ENCODE data around the gene ACTL7B.
"Not testable (repeated sequence)": the region's sequence is repeated elsewhere in the genome, so short reads cannot be mapped to it uniquely, and the experiment has no call there.

The ACTL7B gene

DNA sequence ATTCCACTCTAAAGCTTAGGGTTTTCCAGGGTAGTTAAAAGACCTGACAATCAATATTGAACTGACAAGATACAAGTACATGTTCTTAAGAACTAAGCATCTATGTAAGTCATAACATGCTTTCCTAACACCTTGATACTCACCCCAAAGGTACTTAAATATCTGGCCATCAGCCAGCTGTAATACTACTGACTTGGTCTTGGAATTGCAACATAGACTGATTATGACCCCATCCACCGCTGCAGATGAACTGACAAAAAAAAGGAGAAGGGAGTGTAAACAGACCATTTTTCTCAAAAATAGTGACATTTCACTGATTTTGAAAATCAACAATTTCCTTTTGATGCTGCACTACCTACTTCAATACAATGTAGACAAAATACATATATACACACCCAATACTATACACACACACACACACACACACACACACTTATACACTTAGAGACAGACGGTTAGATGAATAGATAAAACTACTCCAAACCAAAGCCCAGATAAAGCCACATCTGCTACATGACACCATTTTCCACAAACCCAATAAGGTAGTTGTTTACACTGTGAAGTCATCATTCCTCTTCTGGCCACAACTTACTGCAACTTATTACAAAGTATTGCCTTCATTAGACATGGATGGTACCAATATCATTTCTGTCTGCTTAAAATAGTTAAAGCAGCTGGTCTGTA is 47.8 kb upstream of the ACTL7B start:
- peaks cover 84% of the 10 kb centered on the region for H3K36me3 ChIP-seq (ENCODE audit: insufficient read depth, low read length)
- H3K9ac ChIP-seq (ENCODE audit: low read depth, low read length), result no peak overlapping the region

DNA sequence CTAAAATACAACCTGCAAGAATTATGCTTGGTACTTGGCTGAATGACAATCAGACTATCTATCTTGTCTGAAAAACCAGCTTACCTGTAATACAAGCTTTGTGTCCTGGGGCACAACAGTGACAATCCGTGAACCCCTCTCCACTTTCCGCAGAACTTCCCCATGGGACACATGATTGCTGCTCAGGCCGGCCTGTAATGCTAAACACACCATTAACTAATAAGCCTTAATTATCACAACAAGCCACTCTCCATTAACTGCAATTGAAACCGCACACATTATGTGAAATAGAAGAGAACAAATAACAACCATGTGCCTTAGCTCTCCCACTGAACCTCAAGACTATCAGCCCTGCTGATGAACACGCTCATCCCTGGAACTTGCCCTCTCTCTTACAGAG is 44.4 kb upstream of the ACTL7B start:
- H3K4me3 ChIP-seq (ENCODE audit: low read depth in 1 of 2, low read length in 2 of 2), result no peak overlapping the region
- no peaks in the 10 kb centered on the region for H3K79me2 ChIP-seq (ENCODE audit: insufficient read depth, low read length)
- peaks cover 82% of the 10 kb centered on the region for H3K36me3 ChIP-seq (ENCODE audit: insufficient read depth, low read length)
- H4K20me1 ChIP-seq (ENCODE audit: insufficient read depth, low read length), result no peaks in the 10 kb centered on the region
- H2AFZ ChIP-seq (ENCODE audit: low read depth, low read length), result no peak overlapping the region
- no peak for ATAC-seq (ENCODE audit: insufficient read depth, low read depth)
- no peak for DNase-seq
- no peak for TF ChIP-seq EZH2 (IDR thresholded peaks at IDR 0.05; ENCODE audit: borderline replicate concordance, low read depth, low read length, severe bottlenecking)
- TF ChIP-seq, protein P1, sequence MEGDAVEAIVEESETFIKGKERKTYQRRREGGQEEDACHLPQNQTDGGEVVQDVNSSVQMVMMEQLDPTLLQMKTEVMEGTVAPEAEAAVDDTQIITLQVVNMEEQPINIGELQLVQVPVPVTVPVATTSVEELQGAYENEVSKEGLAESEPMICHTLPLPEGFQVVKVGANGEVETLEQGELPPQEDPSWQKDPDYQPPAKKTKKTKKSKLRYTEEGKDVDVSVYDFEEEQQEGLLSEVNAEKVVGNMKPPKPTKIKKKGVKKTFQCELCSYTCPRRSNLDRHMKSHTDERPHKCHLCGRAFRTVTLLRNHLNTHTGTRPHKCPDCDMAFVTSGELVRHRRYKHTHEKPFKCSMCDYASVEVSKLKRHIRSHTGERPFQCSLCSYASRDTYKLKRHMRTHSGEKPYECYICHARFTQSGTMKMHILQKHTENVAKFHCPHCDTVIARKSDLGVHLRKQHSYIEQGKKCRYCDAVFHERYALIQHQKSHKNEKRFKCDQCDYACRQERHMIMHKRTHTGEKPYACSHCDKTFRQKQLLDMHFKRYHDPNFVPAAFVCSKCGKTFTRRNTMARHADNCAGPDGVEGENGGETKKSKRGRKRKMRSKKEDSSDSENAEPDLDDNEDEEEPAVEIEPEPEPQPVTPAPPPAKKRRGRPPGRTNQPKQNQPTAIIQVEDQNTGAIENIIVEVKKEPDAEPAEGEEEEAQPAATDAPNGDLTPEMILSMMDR (IDR thresholded peaks at IDR 0.05; ENCODE audit: borderline replicate concordance, extremely low read depth, low read length, poor library complexity, severe bottlenecking), result no peak
- no peak overlapping the region for H3K4me2 ChIP-seq (ENCODE audit: insufficient read depth, low read length)
- no peaks in the 10 kb centered on the region for H3K9me3 ChIP-seq (ENCODE audit: insufficient read depth, low read length, severe bottlenecking)
- H3K9ac ChIP-seq (ENCODE audit: low read depth, low read length), result no peak overlapping the region
- no peaks in the 10 kb centered on the region for H3K27me3 ChIP-seq (ENCODE audit: insufficient read depth, low read length, poor library complexity)
- H3K27ac ChIP-seq (ENCODE audit: low read length), result no peak overlapping the region
- H3K4me1 ChIP-seq (ENCODE audit: insufficient read depth, low read length), result no peaks in the 10 kb centered on the region

More for the DNA sequence above, 47.8 kb upstream of the ACTL7B start:
- Histone ChIP-seq H4K20me1 (ENCODE audit: insufficient read depth, low read length) (no peaks in the 10 kb centered on the region), H3K27me3 (ENCODE audit: insufficient read depth, low read length, poor library complexity) (no peaks in the 10 kb centered on the region), H3K4me3 (ENCODE audit: low read depth in 1 of 2, low read length in 2 of 2) (no peak overlapping the region), H3K4me1 (ENCODE audit: insufficient read depth, low read length) (no peaks in the 10 kb centered on the region), H3K9me3 (ENCODE audit: insufficient read depth, low read length, severe bottlenecking) (no peaks in the 10 kb centered on the region), H3K4me2 (ENCODE audit: insufficient read depth, low read length) (no peak overlapping the region), H3K27ac (ENCODE audit: low read length) (no peak overlapping the region), H2AFZ (ENCODE audit: low read depth, low read length) (no peak overlapping the region), H3K79me2 (ENCODE audit: insufficient read depth, low read length) (no peaks in the 10 kb centered on the region)
- no peak for ATAC-seq (ENCODE audit: insufficient read depth, low read depth)
- no peak for DNase-seq
- TF ChIP-seq, protein P1 (IDR thresholded peaks at IDR 0.05; ENCODE audit: borderline replicate concordance, extremely low read depth, low read length, poor library complexity, severe bottlenecking), result no peak
- no peak for TF ChIP-seq EZH2 (IDR thresholded peaks at IDR 0.05; ENCODE audit: borderline replicate concordance, low read depth, low read length, severe bottlenecking)

DNA sequence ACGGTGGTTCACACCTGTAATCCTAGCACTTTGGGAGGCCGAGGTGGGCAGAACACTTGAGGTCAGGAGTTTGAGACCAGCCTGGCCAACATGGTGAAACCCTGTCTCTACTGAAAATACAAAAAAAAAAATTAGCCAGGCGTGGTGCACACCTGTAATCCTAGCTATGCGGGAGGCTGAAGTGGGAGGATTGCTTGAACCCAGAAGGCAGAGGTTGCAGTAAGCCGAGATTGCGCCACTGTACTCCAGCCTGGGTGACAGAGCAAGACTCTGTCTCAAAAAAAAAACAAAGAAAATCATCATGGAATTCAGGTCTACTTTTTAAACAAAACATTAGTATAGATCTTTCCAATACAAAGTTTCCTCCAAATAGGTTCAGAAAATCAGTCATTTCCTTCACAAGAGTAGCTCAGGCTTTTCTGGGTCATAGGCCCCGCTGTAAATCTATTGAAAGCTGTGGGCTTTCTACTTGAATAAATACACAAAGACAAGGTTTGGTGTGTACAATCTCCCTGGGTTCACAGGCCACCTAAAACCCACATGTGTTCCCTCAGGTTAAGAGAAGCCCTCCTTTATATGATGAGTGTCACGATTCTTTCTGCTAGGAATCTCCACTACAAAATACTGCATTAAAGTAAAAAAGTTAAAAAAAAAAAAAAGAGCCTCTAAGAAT is 43.4 kb upstream of the ACTL7B start:
- ATAC-seq (ENCODE audit: insufficient read depth, low read depth), result not testable (repeated sequence)

DNA sequence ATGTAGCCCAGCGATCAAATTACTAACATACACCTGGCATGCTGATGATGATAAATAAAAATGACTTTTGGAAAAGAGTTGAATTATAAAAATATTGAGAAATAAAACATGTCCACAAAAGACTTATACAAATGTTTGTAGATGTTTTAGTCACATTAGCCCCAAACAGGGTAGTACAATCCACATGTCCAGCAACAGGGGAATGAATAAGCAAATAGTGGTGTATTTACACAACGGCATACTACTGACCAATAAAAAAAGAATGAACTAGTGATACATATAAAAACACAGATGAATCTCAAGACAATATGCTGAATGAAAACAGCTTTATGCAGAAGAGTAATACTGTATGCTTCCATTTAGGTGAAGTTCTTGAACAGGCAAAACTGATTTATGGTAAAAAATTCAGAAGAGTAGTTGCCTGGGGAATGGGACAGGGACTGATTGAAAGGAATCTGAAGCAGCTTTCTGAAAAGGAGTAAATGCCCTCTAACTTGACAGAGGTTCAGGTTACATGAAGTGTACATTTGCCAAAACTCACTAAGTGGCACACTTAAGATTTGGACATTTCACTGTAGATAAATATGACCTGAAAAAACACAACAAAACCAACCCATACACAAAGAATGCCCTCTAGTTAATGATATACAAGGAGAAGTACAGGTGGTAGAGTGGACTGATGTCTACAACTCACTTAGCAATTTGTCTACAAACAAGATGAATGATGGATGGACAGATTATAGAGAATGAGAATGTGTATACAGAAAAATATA is 41.7 kb upstream of the ACTL7B start:
- no peak overlapping the region for H3K9ac ChIP-seq (ENCODE audit: low read depth, low read length)
- no peaks in the 10 kb centered on the region for H4K20me1 ChIP-seq (ENCODE audit: insufficient read depth, low read length)
- no peaks in the 10 kb centered on the region for H3K9me3 ChIP-seq (ENCODE audit: insufficient read depth, low read length, severe bottlenecking)
- H3K27me3 ChIP-seq (ENCODE audit: insufficient read depth, low read length, poor library complexity), result no peaks in the 10 kb centered on the region
- H3K4me2 ChIP-seq (ENCODE audit: insufficient read depth, low read length), result no peak overlapping the region
- DNase-seq (no peak), ATAC-seq (ENCODE audit: insufficient read depth, low read depth) (no peak)
- peaks cover 80% of the 10 kb centered on the region for H3K36me3 ChIP-seq (ENCODE audit: insufficient read depth, low read length)
- no peaks in the 10 kb centered on the region for H3K4me1 ChIP-seq (ENCODE audit: insufficient read depth, low read length)
- H2AFZ ChIP-seq (ENCODE audit: low read depth, low read length), result no peak overlapping the region
- no peak overlapping the region for H3K4me3 ChIP-seq (ENCODE audit: low read depth in 1 of 2, low read length in 2 of 2)
- H3K27ac ChIP-seq (ENCODE audit: low read length), result no peak overlapping the region
- H3K79me2 ChIP-seq (ENCODE audit: insufficient read depth, low read length), result no peaks in the 10 kb centered on the region
- TF ChIP-seq, protein P1 (IDR thresholded peaks at IDR 0.05; ENCODE audit: borderline replicate concordance, extremely low read depth, low read length, poor library complexity, severe bottlenecking), result no peak
- no peak for TF ChIP-seq EZH2 (IDR thresholded peaks at IDR 0.05; ENCODE audit: borderline replicate concordance, low read depth, low read length, severe bottlenecking)

More for the DNA sequence above, 43.4 kb upstream of the ACTL7B start:
- not testable (repeated sequence) for H3K4me1 ChIP-seq (ENCODE audit: insufficient read depth, low read length); H3K4me2 ChIP-seq (ENCODE audit: insufficient read depth, low read length); H3K4me3 ChIP-seq (ENCODE audit: low read depth in 1 of 2, low read length in 2 of 2); H3K9ac ChIP-seq (ENCODE audit: low read depth, low read length); DNase-seq; H3K27ac ChIP-seq (ENCODE audit: low read length); H3K79me2 ChIP-seq (ENCODE audit: insufficient read depth, low read length); H3K9me3 ChIP-seq (ENCODE audit: insufficient read depth, low read length, severe bottlenecking); H4K20me1 ChIP-seq (ENCODE audit: insufficient read depth, low read length); H3K27me3 ChIP-seq (ENCODE audit: insufficient read depth, low read length, poor library complexity); H2AFZ ChIP-seq (ENCODE audit: low read depth, low read length)
- peaks cover 81% of the 10 kb centered on the region for H3K36me3 ChIP-seq (ENCODE audit: insufficient read depth, low read length)
